PC-3 (cell line): ENCODE data around the gene TCN2. TPM values are rescaled to one million over a fixed set of nuclear protein-coding genes. Genes with fewer than 3 reads are reported as not detected.

Experiments
- ATAC-seq: fragments of 200-7000 bp; cut with Tn5 transposase; 2 replicates; pipeline ENCODE4 v1.9.1; 2020; ENCODE audit warnings: mild to moderate bottlenecking, moderate library complexity
- BruUV-seq: library from RNA; stranded (reverse); fragments of 400-500 nt; replicated peaks from 2 replicates; lab custom pipeline; 2021; lab: Mats Ljungman, UMichigan
- CTCF ChIA-PET: fragments of 300-600 bp; sonication (Branson Sonifier 250); formaldehyde crosslinking; loops from one replicate; lab custom pipeline; 2022; ENCODE audit warnings: antibody characterized with exemption; lab: Charles Lee
- POLR2A ChIA-PET: fragments of 300-600 bp; sonication (Branson Sonifier 250); formaldehyde crosslinking; loops from one replicate; lab custom pipeline; 2022; ENCODE audit warnings: antibody characterized with exemption; ENCODE audit not compliant: unreplicated experiment; lab: Charles Lee
- DNase-seq: peaks from one replicate; pipeline ENCODE4 v3.0.0-alpha.2; 2015
- H2AFZ ChIP-seq: fragments of 300-600 bp; sonication (generic); 2 replicates; pipeline ENCODE4 v1.6.0; 2016; ENCODE audit warnings: antibody characterized with exemption, low read length
- H3F3A ChIP-seq: fragments of 300-600 bp; sonication (generic); one replicate; pipeline ENCODE4 v1.6.0; 2017; ENCODE audit warnings: antibody characterized with exemption, low read length, control low read depth, mild to moderate bottlenecking; ENCODE audit not compliant: unreplicated experiment
- H3K27ac ChIP-seq: fragments of 300-600 bp; sonication (generic); 2 replicates; pipeline ENCODE4 v1.5.1; 2016; ENCODE audit warnings: mild to moderate bottlenecking, low read length
- H3K27me3 ChIP-seq: fragments of 300-600 bp; sonication (generic); 2 replicates; pipeline ENCODE4 v1.6.1; 2016; ENCODE audit warnings: low read length, mixed read lengths
- H3K36me3 ChIP-seq: fragments of 300-600 bp; sonication (generic); 2 replicates; pipeline ENCODE4 v1.6.1; 2016; ENCODE audit warnings: low read depth, mixed run types, low read length, mixed read lengths
- H3K4me1 ChIP-seq: fragments of 300-600 bp; sonication (generic); 2 replicates; pipeline ENCODE4 v1.5.1; 2016; ENCODE audit warnings: low read length; ENCODE audit not compliant: insufficient read depth
- H3K4me2 ChIP-seq: fragments of 300-600 bp; sonication (generic); 2 replicates; pipeline ENCODE4 v1.6.0; 2016; ENCODE audit warnings: low read length
- H3K4me3 ChIP-seq: fragments of 300-600 bp; sonication (generic); 2 replicates; pipeline ENCODE4 v1.5.1; 2016; ENCODE audit warnings: mild to moderate bottlenecking, low read length, mixed read lengths
- H3K79me2 ChIP-seq: fragments of 300-600 bp; sonication (generic); 2 replicates; pipeline ENCODE4 v1.6.1; 2017; ENCODE audit warnings: low read length, mixed read lengths
- H3K9ac ChIP-seq: fragments of 300-600 bp; sonication (generic); 2 replicates; pipeline ENCODE4 v1.6.0; 2016; ENCODE audit warnings: mild to moderate bottlenecking, low read length
- H3K9me2 ChIP-seq: fragments of 300-600 bp; sonication (generic); replicated peaks from 2 replicates; pipeline ENCODE4 v1.6.1; 2016; ENCODE audit warnings: mixed run types, low read length, mixed read lengths
- H3K9me3 ChIP-seq: fragments of 300-600 bp; sonication (generic); 2 replicates; pipeline ENCODE4 v1.6.1; 2016; ENCODE audit warnings: low read length, mixed read lengths
- H4K20me1 ChIP-seq: fragments of 300-600 bp; sonication (generic); 2 replicates; pipeline ENCODE4 v1.6.1; 2016; ENCODE audit warnings: low read length, mixed read lengths
- EZH2 ChIP-seq: fragments of 300-600 bp; sonication (generic); IDR thresholded peaks from one replicate; pipeline ENCODE4 v1.6.1; 2017; ENCODE audit warnings: antibody characterized with exemption, mild to moderate bottlenecking, low read length; ENCODE audit not compliant: unreplicated experiment
- EZH2phosphoT487 ChIP-seq: fragments of 300-600 bp; sonication (generic); IDR thresholded peaks from 2 replicates; pipeline ENCODE4 v1.6.1; 2018; ENCODE audit warnings: mild to moderate bottlenecking, antibody characterized with exemption, low read length, borderline replicate concordance
- intact Hi-C: fragments of 100-400 bp; cut with micrococcal nuclease; formaldehyde crosslinking; loops from 2 replicates; pipeline ENCODE4 v1.9.0; 2023
- total RNA-seq: library from RNA; depleted of rRNA; stranded (reverse); fragments of >200 nt; gene quantifications from 2 replicates; pipeline ENCODE4 v1.2.3, GENCODE V29; 2014
- TF ChIP-seq, protein P1 (sequence below): fragments of 300-600 bp; sonication (generic); conservative IDR thresholded peaks from 2 replicates; pipeline ENCODE4 v1.5.1; 2017; ENCODE audit warnings: antibody characterized with exemption, low read depth, mild to moderate bottlenecking, low read length

Gene TCN2
- total RNA-seq, 1 experiment from 2014 or later = 1.7 TPM

GRCh38 chr22:30574095-30574981 lies 32.6 kb upstream of the TCN2 start, which contains the start of gene GAL3ST1:
Gene GAL3ST1 (minus strand): TSS chr22:30574665. CDS start chr22:30557392, 17,273 bp downstream.
- H3K79me2 ChIP-seq = no peaks in the 10 kb centered on the region
- H4K20me1 ChIP-seq = no peaks in the 10 kb centered on the region
- intact Hi-C loops = no loop called here
- H3K36me3 ChIP-seq = peaks cover 8% of the 10 kb centered on the region
- H3K27ac ChIP-seq = no peak within 1 kb of the TSS
- no peaks in the 10 kb centered on the region for H3K27me3 ChIP-seq
- no peaks in the 10 kb centered on the region for H3K9me2 ChIP-seq
- no peaks in the 10 kb centered on the region for H3F3A ChIP-seq
- no TSS peak for BruUV-seq
- POLR2A ChIA-PET = no interaction called here
- TF ChIP-seq, protein P1, sequence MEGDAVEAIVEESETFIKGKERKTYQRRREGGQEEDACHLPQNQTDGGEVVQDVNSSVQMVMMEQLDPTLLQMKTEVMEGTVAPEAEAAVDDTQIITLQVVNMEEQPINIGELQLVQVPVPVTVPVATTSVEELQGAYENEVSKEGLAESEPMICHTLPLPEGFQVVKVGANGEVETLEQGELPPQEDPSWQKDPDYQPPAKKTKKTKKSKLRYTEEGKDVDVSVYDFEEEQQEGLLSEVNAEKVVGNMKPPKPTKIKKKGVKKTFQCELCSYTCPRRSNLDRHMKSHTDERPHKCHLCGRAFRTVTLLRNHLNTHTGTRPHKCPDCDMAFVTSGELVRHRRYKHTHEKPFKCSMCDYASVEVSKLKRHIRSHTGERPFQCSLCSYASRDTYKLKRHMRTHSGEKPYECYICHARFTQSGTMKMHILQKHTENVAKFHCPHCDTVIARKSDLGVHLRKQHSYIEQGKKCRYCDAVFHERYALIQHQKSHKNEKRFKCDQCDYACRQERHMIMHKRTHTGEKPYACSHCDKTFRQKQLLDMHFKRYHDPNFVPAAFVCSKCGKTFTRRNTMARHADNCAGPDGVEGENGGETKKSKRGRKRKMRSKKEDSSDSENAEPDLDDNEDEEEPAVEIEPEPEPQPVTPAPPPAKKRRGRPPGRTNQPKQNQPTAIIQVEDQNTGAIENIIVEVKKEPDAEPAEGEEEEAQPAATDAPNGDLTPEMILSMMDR = no peak
- no peak for TF ChIP-seq EZH2
- no peak for TF ChIP-seq EZH2phosphoT487
- no peak within 1 kb of the TSS for H3K4me2 ChIP-seq
- no peak within 1 kb of the TSS for H3K9ac ChIP-seq
- H3K9me3 ChIP-seq = no peaks in the 10 kb centered on the region
- 0 out of 2 replicates have a peak, but pooled peaks have one; percentile 9 for ATAC-seq
- H3K4me1 ChIP-seq = no peaks in the 10 kb centered on the region
- H3K4me3 ChIP-seq = no peak within 1 kb of the TSS
- no peak within 1 kb of the TSS for H2AFZ ChIP-seq
- DNase-seq = no peak
- CTCF ChIA-PET = no interaction called here

DNA sequence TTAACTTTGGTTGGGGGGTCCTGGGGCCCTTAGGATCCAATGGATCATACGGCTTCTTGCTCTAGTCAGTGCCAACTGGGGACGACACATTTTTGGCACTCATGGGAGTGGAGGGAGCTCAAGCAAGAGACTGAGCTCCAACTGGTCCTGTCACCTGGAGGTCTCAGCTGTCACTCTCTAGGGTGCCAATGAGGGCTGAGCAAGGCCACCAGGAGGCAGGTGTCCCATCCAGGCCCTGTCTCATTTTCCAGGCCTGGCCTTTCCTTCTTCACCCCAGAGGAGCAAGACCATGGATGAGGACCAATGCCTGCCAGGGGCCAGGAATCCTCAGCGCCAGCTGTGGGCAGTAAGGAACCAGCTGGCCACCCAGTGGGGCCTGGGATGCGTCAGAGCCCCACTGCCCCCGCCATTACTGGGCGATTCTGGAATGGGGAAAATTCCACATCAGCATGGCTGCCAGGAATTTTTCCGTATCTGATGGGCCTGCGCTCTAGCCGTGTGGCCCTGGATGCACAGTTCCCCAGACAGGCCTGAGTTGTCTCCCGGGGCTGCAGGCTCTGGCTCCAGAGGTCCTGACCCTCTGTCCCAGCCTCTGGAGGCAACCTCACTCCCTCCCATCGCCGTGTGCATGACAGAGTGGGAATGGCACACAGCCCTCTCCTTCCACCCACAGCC lies 31.8 kb upstream of the TCN2 start:
- DNase-seq (no peak), ATAC-seq (no peak)
- H3F3A ChIP-seq = no peaks in the 10 kb centered on the region
- BruUV-seq = no TSS peak
- H3K36me3 ChIP-seq = peaks cover 10% of the 10 kb centered on the region
- no peaks in the 10 kb centered on the region for H3K27me3 ChIP-seq
- intact Hi-C loops = no loop called here
- H3K9ac ChIP-seq = no peak overlapping the region
- no peak overlapping the region for H3K27ac ChIP-seq
- no peaks in the 10 kb centered on the region for H3K4me1 ChIP-seq
- TF ChIP-seq EZH2phosphoT487 (no peak), EZH2 (no peak)
- TF ChIP-seq, protein P1 = no peak
- no peak overlapping the region for H3K4me2 ChIP-seq
- H3K4me3 ChIP-seq = no peak overlapping the region
- no peaks in the 10 kb centered on the region for H3K9me3 ChIP-seq
- POLR2A ChIA-PET = no interaction called here
- H2AFZ ChIP-seq = no peak overlapping the region
- CTCF ChIA-PET = no interaction called here
- H3K9me2 ChIP-seq = no peaks in the 10 kb centered on the region
- no peaks in the 10 kb centered on the region for H3K79me2 ChIP-seq
- H4K20me1 ChIP-seq = no peaks in the 10 kb centered on the region
